HG03025 (cell line): ENCODE data around the gene RFX1.

ENCODE experiments used
- ATAC-seq: cut with Tn5 transposase; IDR thresholded peaks from one replicate; pipeline ENCODE4 v1.9.1; 2021; ENCODE audit warnings: mild to moderate bottlenecking, moderate library complexity; ENCODE audit not compliant: unreplicated experiment, low FRiP score

The RFX1 gene

DNA sequence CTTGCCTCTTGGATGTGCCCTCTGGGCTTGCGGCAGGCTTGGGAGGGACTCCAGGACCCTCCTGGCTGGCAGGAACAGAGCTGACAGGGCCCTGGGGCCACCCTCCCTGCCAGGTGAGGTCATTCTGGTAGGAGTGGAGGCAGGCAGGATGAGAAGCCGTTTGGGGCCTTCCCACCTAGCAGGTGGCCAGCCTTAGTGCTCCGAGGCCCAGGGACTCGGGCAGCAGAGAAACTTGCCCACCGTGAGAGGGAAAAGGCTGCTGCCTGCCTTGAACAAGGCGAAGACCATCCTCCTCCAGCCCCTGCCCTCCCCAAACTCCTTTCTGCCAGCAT, 8.5 kb downstream of the RFX1 start:
- no peak for ATAC-seq

DNA sequence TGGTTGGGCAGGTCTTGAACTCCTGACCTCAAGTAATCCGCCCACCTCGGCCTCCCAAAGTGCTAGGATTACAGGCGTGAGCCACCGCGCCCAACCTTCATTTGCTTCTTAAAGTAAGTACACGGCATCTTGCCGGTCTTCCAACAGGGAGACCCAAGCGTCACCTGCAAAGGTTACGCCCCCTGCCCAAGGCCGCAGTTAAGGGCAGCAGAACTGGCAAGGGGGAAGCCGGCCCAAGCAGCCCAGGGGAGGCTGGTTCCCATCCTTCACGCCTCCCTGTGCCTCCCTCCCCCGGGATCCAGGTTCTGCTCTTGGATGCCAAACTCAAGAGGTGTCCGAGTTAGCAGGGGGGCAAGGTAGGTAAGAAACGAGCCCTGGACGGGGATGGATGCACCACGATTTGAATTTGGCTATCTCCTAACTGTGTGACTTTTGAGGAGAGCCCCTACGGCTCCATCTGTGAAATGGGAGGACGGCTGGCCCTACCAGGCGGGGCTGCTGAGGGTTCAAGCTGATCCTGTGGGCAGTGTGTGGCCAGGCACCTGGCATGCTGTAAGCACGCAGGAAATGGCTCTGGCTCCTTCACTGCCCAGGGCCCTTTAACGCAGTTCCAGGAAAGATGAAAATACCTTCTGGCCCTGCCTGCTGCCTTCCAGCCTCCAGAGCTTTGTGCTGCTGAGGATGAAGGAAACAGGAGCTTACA, 9.0 kb downstream of the RFX1 start:
- ATAC-seq = no peak

DNA sequence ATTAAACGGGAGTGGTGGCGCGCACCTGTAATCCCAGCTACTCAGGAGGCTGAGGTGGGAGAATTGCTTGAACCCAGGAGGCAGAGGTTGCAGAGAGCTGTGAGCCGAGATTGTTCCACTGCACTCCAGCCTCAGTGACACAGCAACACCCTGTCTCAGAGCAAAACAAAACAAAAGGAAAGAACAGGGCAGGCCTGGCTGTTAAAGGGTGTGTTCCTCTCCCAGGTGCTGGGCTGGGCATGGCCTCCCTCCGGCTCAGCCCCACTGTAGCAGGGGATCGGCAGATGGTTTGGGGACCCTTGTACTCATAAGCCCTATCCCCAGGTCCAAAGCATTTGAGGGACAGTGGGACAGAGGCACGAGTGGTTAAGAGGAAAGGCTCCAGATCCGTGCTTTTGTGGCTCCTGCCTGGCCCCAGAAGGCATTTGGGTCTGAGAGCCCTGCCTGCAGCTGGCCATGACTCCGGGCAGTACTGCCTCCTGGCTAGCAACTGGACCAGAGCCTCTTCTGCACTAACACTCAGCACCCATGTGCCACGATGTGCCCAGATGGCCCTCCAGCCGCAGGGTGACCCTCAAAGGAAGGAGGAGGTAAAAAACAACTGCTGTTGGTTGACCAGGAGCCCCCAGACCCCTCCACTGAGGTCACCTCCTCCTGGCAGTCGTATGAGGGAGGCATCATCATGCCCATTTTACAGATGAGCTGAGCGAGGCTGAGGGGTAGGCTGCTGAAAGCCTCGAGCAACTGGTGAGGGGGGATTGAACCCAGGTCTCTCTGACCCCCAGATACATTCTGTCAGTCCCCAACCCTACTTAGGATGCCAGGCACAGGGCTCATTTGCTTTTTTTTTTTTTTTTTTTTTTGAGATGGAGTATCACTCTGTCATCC, 10.0 kb downstream of the RFX1 start:
- no peak for ATAC-seq

GRCh38 chr19:13995017-13995728, 10.9 kb downstream of the RFX1 start:
- no peak for ATAC-seq

DNA sequence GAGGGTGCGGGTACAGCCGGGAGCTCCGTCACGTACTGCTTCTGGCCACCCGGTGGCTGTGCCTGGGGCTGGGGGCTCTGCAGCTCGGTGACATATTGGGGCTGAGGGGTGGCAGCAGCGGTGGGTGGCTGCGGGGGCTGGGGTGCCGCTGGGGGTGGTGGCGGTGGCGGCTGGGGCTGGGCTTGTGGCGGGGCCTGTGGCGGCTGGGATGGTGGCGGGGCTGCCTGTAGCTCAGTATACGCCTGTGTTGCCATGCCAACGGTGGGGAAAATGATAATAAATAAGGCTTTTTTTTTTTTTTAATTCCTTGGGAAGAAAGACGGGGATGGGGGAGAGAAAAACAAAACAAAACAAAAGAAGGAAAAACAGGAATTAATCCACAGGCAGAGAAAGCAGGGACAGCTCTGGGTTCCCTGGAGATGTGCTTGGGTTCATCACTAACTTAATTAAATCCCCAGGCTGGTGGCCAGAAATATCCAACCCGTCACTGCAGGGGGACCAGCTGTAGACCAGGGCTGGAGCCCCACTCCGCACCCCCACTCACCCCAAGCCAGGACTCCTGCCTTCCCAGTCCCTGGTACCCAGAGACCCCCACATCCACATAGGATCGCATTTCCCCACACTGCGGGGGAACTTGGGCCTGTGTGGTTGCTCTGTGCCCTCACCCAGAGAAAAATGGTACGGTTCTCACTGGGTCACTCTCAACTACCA, 12.4 kb downstream of the RFX1 start:
- ATAC-seq = no peak

DNA sequence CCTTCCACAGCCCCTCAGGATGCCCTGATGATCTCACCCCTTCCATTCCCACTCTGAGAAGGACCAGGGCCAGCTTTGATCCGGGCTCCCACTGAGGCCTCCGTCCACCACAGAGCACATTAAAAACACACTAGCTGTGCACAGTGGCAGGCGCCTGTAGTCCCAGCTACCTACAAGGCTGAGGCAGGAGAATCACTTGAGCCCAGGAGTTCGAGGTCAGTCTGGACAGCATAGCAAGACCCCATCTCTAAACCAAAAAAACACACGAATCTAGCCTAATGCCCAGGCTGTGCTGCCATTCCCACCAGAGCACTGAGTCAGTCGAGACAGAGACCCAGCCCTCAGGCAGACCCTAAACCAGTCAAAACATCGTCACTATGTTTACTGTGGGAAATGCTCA, 14.1 kb downstream of the RFX1 start:
- no peak for ATAC-seq

GRCh38 chr19:13990085-13990484, 16.0 kb downstream of the RFX1 start:
- no peak for ATAC-seq

- no peak for ATAC-seq
Measured at GRCh38 chr19:13989487-13989886, 16.6 kb downstream of the RFX1 start.

DNA sequence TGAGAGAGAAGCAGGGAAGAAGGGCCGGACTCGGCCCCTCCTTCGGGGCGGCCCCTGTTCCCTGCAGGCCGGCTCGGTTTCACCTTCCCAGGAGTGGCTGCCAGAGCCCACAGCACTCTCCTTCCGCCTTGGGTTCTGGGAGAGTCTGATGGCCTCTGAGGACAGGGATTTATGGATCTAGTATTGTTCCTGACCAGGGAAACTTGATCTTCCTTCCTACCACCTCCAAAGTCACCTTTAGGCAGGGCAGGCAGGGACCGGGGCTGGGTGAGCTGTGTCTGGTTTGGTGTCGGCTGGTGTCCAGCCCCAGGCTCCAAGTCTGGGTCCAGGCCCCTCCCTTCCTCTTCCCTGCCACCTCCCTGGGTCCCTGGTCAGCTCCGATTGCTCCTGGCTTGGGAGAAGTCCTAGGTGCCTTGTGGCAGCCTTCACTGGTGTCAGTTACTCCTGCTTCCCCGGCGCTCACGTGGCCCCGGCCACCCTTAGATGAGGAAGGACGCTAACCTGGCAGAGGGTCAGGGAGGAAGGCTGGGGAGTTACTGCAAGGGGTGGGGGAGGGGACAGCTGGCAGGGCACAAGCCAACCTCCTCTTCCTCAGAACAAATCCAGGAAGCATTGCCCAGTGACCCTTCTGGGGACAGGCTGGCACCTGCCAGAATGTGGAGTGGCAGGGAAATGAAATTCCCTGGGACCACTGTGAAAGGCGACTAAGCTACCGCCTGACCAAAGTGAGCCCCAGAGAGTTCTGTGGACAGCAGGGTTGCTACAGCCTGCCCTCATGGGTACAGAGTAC, 18.8 kb downstream of the RFX1 start:
- ATAC-seq = no peak

- peak; percentile 57 for ATAC-seq
Measured at GRCh38 chr19:13986348-13986904, 19.7 kb downstream of the RFX1 start.

DNA sequence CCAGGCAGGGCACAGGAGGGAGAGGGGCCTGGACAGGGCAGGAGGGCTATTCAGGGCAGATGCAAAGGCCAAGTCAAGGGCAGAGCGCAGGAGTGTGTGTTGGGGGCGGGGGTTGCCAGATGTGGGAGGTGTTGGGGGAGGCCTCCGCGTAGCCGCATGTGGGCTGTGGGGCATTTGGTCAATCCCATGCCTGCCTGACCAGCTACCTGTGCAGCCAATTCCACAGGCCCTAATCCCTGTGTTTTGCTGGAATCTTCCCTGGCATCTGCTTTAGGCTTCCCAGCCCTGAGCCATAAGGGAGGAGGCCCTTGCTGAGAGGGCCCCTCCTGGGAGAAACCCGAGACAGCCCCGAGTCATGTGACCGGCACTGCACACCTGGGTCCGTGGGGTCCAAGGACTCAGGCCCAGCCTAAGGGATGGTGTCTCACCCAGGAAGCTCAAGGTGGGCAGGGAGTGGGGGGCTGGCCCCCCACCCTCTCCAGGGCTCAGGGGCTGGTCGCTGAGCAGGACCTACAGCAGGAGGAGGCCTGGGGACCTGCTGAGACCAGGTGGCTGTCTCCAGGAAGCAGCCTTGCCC, 20.3 kb downstream of the RFX1 start:
- no peak for ATAC-seq

- no peak for ATAC-seq
Measured at GRCh38 chr19:13984875-13985741, 21.0 kb downstream of the RFX1 start.

- ATAC-seq = no peak
Measured at GRCh38 chr19:13984186-13984585, 21.9 kb downstream of the RFX1 start.

DNA sequence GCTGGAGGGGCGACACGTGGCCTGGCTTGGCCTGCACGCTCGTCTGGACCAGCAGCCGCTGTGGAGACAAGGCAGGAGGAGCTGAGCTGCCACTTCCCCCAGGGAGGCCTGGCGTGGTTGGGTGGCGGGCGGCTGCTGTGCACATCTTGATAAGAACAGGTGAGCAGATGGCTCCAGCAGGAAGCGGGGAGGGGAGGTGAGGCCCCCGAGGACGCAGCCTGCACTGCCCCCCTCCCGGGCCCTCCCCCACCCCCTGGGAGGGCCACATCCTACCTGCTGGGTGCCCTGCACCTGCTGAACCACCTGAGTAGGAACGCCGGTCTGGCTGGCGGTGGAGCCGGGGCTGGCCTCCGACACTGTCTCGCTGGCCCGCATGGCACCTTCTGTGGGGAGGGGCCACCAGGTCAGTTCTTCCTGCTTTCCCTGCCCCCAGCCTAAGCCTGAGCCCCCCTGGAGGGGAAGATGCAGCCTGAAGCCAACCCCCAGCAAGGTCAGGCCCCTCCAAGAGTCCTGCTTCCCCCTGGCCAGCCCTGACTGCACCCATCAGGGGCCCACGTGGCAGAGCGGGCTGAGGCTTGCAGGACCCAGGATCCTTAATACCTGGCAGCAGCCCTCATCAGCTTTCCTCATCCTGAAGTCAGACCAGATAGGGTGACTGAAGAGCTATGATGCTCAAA, 22.8 kb downstream of the RFX1 start:
- no peak for ATAC-seq

DNA sequence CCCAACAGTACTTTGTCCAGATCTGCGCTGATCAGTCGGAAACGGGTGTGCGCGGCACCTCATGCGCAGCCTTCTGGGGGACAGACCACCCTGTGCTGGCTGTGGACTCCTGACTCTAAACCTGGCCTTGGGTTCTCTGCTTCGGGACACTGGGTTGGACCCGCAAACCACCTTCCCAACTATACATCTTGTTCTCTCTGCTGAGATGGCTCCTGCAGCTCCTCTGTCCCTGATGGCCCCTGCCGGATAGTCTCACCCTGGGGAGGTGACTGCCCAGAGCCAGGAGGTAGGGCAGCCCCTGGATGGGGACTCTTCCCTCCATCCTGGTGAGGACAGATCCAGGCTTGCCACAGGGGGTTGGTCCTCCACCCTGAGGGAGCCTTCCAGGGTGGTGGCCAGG, 23.3 kb downstream of the RFX1 start:
- no peak for ATAC-seq

DNA sequence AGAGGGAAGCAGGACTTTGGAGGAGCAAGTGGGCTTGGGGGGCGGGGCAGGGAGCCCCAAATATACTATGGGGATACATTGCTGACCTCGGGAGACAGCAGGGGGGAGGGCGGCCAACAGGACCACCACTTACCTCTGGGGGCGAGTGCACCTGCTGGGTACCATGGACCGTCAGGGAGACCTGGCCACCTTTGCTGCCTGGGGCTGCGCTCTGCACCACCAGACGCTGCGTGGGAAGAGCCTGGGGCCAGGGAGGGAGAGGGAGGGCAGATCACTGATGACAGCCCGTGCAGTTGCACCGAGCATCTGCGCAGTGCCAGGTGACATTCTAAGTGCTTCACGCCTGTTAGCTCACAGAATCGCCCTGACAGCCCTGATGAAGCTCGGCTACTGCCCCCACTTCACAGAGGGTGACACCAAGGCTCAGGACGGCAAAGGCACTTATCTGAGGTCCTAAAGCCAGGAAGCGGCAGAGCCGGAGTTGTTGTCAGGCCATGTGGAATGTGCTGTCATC, 24.1 kb downstream of the RFX1 start:
- ATAC-seq = no peak

GRCh38 chr19:13981467-13981866, 24.7 kb downstream of the RFX1 start:
- ATAC-seq = no peak

- no peak for ATAC-seq
Measured at GRCh38 chr19:13981021-13981420, 25.1 kb downstream of the RFX1 start.
